ENCODE data around the gene CDK5RAP2.

The CDK5RAP2 gene

GRCh38 chr9:120405860-120406259, 174.1 kb downstream of the CDK5RAP2 start:
- DNase-seq (ENCODE audit: low read depth in 2 of 2, low spot score in 1 of 2) = no peak

GRCh38 chr9:120405134-120405533, 174.8 kb downstream of the CDK5RAP2 start:
- DNase-seq (ENCODE audit: low read depth in 2 of 2, low spot score in 1 of 2) = no peak

- DNase-seq (ENCODE audit: low read depth in 2 of 2, low spot score in 1 of 2) = no peak
Observed at GRCh38 chr9:120403543-120403856, 176.5 kb downstream of the CDK5RAP2 start.

GRCh38 chr9:120402741-120403542, 177.0 kb downstream of the CDK5RAP2 start:
- no peak for DNase-seq (ENCODE audit: low read depth in 2 of 2, low spot score in 1 of 2)

GRCh38 chr9:120399940-120400339, 180.0 kb downstream of the CDK5RAP2 start:
- DNase-seq (ENCODE audit: low read depth in 2 of 2, low spot score in 1 of 2) = no peak

- DNase-seq (ENCODE audit: low read depth in 2 of 2, low spot score in 1 of 2) = no peak
Observed at GRCh38 chr9:120398286-120398685, 181.7 kb downstream of the CDK5RAP2 start.

- DNase-seq (ENCODE audit: low read depth in 2 of 2, low spot score in 1 of 2) = no peak
Observed at GRCh38 chr9:120397453-120397852, 182.5 kb downstream of the CDK5RAP2 start.

- DNase-seq (ENCODE audit: low read depth in 2 of 2, low spot score in 1 of 2) = no peak
Observed at GRCh38 chr9:120396931-120397330, 183.0 kb downstream of the CDK5RAP2 start.

GRCh38 chr9:120396418-120396817, 183.5 kb downstream of the CDK5RAP2 start:
- DNase-seq (ENCODE audit: low read depth in 2 of 2, low spot score in 1 of 2) = no peak

GRCh38 chr9:120395376-120395775, 184.6 kb downstream of the CDK5RAP2 start:
- DNase-seq (ENCODE audit: low read depth in 2 of 2, low spot score in 1 of 2) = no peak

GRCh38 chr9:120394058-120394669, 185.8 kb downstream of the CDK5RAP2 start:
- no peak for DNase-seq (ENCODE audit: low read depth in 2 of 2, low spot score in 1 of 2)

- DNase-seq (ENCODE audit: low read depth in 2 of 2, low spot score in 1 of 2) = no peak
Observed at GRCh38 chr9:120393386-120394057, 186.4 kb downstream of the CDK5RAP2 start.

GRCh38 chr9:120392711-120393110, 187.3 kb downstream of the CDK5RAP2 start:
- no peak for DNase-seq (ENCODE audit: low read depth in 2 of 2, low spot score in 1 of 2)

GRCh38 chr9:120392245-120392644, 187.7 kb downstream of the CDK5RAP2 start:
- no peak for DNase-seq (ENCODE audit: low read depth in 2 of 2, low spot score in 1 of 2)

GRCh38 chr9:120391691-120392090, 188.3 kb downstream of the CDK5RAP2 start:
- no peak for DNase-seq (ENCODE audit: low read depth in 2 of 2, low spot score in 1 of 2)

GRCh38 chr9:120390637-120391190, 189.3 kb downstream of the CDK5RAP2 start:
- DNase-seq (ENCODE audit: low read depth in 2 of 2, low spot score in 1 of 2) = no peak

GRCh38 chr9:120389867-120390266, 190.1 kb downstream of the CDK5RAP2 start:
- no peak for DNase-seq (ENCODE audit: low read depth in 2 of 2, low spot score in 1 of 2)

GRCh38 chr9:120389300-120389699, 190.7 kb downstream of the CDK5RAP2 start:
- DNase-seq (ENCODE audit: low read depth in 2 of 2, low spot score in 1 of 2) = no peak

GRCh38 chr9:120388003-120388855, 191.7 kb downstream of the CDK5RAP2 start:
- DNase-seq (ENCODE audit: low read depth in 2 of 2, low spot score in 1 of 2) = no peak

GRCh38 chr9:120387257-120388002, 192.5 kb downstream of the CDK5RAP2 start:
- no peak for DNase-seq (ENCODE audit: low read depth in 2 of 2, low spot score in 1 of 2)
